NCI-H128 (cell line): ENCODE data around the gene TEKT1.
A peak's percentile ranks its signal among the peaks of the same experiment; 100 is the strongest.
"Not testable (repeated sequence)": the region's sequence is repeated elsewhere in the genome, so short reads cannot be mapped to it uniquely, and the experiment has no call there.

Source experiments
- DNase-seq: peaks from one replicate; lab custom pipeline; 2025; ENCODE audit not compliant: unreplicated experiment; lab: John Stamatoyannopoulos, UW

TEKT1 gene

GRCh38 chr17:6831661-6832263 lies at the start of gene TEKT1:
TEKT1 (minus strand) TSS chr17:6831729; CDS start chr17:6830376, 1,353 bp downstream.
- DNase-seq = no peak

- not testable (repeated sequence) for DNase-seq
Measured at GRCh38 chr17:6879221-6879975, 47.9 kb upstream of the TEKT1 start.

- not testable (repeated sequence) for DNase-seq
Measured at GRCh38 chr17:6875276-6875675, 43.7 kb upstream of the TEKT1 start.

DNA sequence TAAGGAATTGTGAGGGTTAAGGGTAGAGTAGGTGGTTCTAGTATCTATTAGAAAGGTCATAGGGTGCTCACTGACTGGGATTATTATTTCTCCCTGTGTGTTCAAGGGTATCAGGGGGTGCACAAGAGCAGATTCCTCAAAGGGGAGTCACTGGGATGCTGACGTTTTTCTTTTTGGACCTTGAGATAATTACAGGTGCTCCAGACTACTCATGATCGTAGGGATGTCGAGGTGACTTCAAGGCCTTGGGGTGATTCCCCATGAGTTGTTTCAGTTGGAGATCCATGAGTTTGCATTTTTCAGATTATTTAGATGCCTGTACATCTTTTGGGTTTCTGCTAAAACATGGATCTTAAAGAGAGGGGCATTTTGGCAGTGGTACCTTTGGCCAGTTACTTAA lies 41.4 kb upstream of the TEKT1 start:
- no peak for DNase-seq

DNA sequence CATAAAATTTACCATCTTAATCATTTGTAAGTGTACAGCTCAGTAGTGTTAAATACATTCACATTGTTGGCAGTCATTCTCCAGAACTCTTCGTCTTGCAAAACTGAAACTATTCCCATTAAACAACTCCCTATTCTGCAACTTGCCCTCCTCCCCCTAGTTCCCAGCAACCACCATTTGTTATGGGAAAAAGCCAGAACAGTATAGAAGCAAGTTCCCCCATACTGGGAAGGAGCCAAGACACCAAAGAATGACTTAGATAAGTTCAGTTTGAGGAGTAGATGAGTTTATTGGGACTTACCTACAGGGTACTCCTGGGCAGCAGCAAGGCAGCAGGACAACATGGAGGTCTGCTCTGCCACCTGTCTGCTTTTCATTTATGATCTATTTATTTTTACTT lies 39.3 kb upstream of the TEKT1 start:
- DNase-seq = no peak

GRCh38 chr17:6868582-6868981 lies 37.1 kb upstream of the TEKT1 start:
- no peak for DNase-seq

DNA sequence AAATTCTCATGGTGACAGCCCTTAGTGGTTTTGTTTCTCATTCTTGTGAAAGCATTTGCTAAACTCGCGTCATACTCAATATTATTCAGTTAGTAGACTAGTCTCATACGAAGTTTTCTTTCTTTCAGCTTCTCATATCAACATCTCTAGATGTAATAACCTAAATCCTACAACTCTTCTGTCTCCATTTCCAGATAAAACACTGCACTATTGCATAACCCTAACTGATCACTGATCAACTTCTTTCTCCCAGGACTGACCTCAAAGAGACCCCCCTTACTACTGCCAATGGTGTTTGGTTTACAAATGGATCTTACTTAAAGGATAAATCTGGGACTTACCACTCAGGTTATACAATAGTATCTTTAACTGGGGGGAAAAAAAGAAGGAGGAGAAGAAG lies 36.3 kb upstream of the TEKT1 start:
- no peak for DNase-seq

DNA sequence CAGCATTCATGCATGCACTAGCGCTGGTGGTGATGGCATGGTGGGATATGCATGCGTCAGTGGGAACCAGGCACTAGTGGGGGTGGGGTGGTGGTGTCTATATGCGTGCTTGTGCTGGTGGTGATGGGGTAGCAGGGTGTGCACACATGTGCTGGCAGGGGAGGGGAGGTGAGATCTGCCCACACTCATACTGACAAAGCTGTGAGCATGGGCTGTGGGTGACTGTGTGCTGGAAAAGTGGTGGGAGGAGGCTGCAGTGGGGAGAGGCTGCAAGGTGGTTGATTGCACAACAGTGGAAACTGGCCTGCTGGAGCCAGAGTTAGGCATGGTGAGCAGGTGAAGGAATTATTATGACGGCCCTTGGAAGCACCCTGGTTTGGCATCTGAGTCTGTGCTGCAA lies 31.3 kb upstream of the TEKT1 start:
- no peak for DNase-seq

GRCh38 chr17:6862122-6862521 lies 30.6 kb upstream of the TEKT1 start:
- DNase-seq = no peak

DNA sequence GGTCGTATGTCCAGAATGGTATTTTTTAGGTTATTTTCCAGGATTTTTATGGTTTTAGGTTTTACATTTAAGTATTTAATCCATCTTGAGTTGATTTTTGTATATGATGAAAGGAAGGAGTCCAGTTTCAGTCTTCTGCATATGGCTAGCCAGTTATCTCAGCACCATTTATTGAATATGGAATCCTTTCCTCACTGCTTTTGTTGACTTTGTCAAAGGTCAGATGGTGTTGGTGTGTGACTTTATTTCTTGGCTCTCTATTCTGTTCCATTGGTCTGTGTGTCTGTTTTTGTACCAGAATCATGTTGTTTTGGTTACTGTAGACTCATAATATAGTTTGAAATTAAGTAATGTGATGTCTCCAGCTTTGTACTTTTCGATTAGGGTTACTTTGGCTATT lies 26.4 kb upstream of the TEKT1 start:
- DNase-seq = no peak

- no peak for DNase-seq
Measured at GRCh38 chr17:6857336-6857735, 25.8 kb upstream of the TEKT1 start.

DNA sequence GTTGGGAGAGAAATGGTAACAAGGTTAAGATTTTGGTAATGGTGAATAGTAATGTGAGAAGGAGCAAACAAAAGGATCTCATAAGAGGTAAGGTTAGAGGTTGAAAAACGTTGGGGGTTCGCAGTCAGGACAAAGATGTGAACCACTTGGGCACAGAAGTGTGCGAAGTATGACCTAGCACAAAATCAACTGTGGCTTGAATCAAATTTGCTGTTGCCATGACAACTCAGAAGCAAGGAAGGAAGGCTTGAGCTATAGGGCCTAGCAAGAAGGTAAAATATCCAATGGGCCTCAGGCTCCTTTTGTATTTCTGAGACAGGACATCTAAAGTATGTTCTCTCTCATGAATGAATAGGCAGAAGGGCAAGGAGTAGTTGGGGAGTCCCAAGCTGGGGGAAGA lies 24.5 kb upstream of the TEKT1 start:
- no peak for DNase-seq

DNA sequence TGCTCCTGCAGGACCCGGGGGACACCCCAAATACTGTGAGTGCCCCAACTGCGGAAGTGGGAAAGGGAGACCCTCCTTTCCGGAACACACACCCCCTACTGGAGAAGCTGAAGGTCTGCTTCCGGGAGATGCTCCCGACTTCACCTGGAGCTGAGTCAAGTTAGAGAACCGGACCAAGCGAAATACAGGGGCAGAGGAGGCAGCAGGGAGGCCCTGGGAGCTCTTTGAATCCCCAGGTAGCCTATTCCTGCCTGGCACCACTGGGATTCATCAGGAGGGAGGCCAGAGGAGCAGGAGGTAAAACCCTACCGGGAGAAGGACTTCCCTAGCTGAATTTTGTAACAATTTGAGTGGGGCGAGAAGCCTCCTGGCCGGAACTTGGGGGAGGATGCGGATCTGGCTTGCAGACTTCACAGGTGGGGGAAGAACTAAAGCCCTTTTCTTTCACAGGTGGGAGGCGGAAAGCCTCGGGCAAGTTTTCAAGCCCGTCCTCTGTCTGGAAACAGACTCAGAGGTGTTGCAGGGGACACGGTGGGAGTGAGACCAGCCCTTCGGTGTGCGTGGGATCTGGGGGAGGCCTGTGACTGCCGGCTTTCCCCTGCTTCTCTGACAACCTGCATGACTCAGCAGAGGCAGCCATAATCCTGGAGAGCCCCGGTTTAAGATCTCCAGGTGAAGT lies 22.4 kb upstream of the TEKT1 start:
- no peak for DNase-seq

GRCh38 chr17:6848545-6849179 lies 17.1 kb upstream of the TEKT1 start:
- not testable (repeated sequence) for DNase-seq

- not testable (repeated sequence) for DNase-seq
Measured at GRCh38 chr17:6846138-6846537, 14.6 kb upstream of the TEKT1 start.

- DNase-seq = not testable (repeated sequence)
Measured at GRCh38 chr17:6844406-6844805, 12.9 kb upstream of the TEKT1 start.

DNA sequence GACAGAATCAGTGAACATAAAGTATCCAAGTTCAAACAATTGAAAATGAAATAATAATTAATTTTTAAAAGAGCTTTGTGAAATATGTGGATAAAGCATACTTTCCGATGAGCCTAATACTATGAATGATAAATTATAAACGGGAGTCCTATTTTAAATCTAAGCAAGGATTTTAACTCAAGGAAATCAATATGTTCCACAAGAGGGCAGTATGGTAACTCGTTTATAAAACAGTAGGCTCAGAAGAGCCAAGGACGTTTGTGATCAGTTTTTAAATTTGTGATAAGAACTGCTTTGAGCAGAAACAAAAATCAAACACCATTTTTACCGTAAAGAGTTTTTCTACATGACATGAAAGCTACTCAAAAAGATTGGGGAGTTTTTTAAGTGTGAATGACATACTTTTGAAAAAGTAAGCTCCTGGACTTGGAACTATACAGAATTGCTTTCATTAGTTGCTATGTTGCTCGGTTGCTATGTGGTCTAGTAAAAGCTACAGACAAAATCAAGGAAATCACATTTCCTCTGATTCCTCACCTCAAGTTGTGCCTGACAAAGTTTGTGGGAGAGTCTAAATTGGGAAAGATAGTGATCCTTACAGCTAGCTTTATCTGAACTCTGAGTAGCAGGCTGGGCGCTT lies 11.8 kb upstream of the TEKT1 start:
- DNase-seq = peak; percentile 0

- DNase-seq = not testable (repeated sequence)
Measured at GRCh38 chr17:6841769-6842168, 10.2 kb upstream of the TEKT1 start.

GRCh38 chr17:6830383-6830986 lies 1.0 kb downstream of the TEKT1 start:
- DNase-seq = no peak

GRCh38 chr17:6823011-6823442 lies 8.5 kb downstream of the TEKT1 start:
- no peak for DNase-seq

DNA sequence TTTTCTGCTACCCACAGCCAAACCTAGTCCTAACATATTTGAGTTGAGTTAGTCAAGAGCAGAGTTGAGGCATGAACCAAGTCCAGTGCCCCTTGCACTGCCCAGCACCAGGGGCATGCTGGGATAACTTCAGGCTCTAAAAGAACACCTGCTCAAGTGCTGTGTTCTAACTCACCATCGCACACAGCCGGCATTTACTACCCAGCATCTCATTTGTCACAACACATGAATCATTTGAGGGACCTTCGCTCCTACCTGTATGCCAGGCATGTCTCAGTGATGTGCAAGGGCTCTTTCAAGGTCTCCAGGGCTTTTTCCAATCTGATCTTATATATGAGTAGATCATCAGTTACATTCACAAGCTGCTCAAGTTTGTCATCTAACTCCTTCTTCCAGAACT lies 12.6 kb downstream of the TEKT1 start:
- DNase-seq = no peak
